ENCODE data around the gene NPTX1.

The NPTX1 gene

GRCh38 chr17:80444644-80444979, 31.8 kb downstream of the NPTX1 start:
- Histone ChIP-seq H2AFZ (no peak overlapping the region), H3K4me3 (ENCODE audit: low read depth, low read length) (no peak overlapping the region), H3K27ac (no peak overlapping the region), H3K36me3 (ENCODE audit: control insufficient read depth, insufficient read depth, low read length) (no peaks in the 10 kb centered on the region), H3K79me2 (peaks cover 2% of the 10 kb centered on the region), H3K9ac (no peak overlapping the region), H3K4me1 (no peaks in the 10 kb centered on the region), H3K27me3 (ENCODE audit: control insufficient read depth, insufficient read depth, low read length) (no peaks in the 10 kb centered on the region), H3K4me2 (ENCODE audit: low read length) (no peak overlapping the region), H3K9me3 (ENCODE audit: control insufficient read depth, low read length) (no peaks in the 10 kb centered on the region)
- TF ChIP-seq CTCF (IDR thresholded peaks at IDR 0.05) = no peak

GRCh38 chr17:80443916-80444643, 32.3 kb downstream of the NPTX1 start:
- Histone ChIP-seq H3K9me3 (ENCODE audit: control insufficient read depth, low read length) (no peaks in the 10 kb centered on the region), H2AFZ (no peak overlapping the region), H3K4me2 (ENCODE audit: low read length) (no peak overlapping the region), H3K79me2 (peaks cover 4% of the 10 kb centered on the region), H3K27ac (no peak overlapping the region), H3K4me1 (no peaks in the 10 kb centered on the region), H3K27me3 (ENCODE audit: control insufficient read depth, insufficient read depth, low read length) (no peaks in the 10 kb centered on the region), H3K9ac (no peak overlapping the region), H3K4me3 (ENCODE audit: low read depth, low read length) (no peak overlapping the region), H3K36me3 (ENCODE audit: control insufficient read depth, insufficient read depth, low read length) (no peaks in the 10 kb centered on the region)
- TF ChIP-seq CTCF (IDR thresholded peaks at IDR 0.05) = no peak

- Histone ChIP-seq H3K9ac (no peak overlapping the region), H2AFZ (no peak overlapping the region), H3K79me2 (peaks cover 4% of the 10 kb centered on the region), H3K4me3 (ENCODE audit: low read depth, low read length) (no peak overlapping the region), H3K27ac (no peak overlapping the region), H3K9me3 (ENCODE audit: control insufficient read depth, low read length) (no peaks in the 10 kb centered on the region), H3K27me3 (ENCODE audit: control insufficient read depth, insufficient read depth, low read length) (no peaks in the 10 kb centered on the region), H3K4me1 (no peaks in the 10 kb centered on the region), H3K36me3 (ENCODE audit: control insufficient read depth, insufficient read depth, low read length) (no peaks in the 10 kb centered on the region), H3K4me2 (ENCODE audit: low read length) (no peak overlapping the region)
- no peak for TF ChIP-seq CTCF (IDR thresholded peaks at IDR 0.05)
Measured at GRCh38 chr17:80443498-80443897, 32.9 kb downstream of the NPTX1 start.

- Histone ChIP-seq H3K4me2 (ENCODE audit: low read length) (no peak overlapping the region), H2AFZ (no peak overlapping the region), H3K79me2 (peaks cover 7% of the 10 kb centered on the region), H3K27me3 (ENCODE audit: control insufficient read depth, insufficient read depth, low read length) (no peaks in the 10 kb centered on the region), H3K4me3 (ENCODE audit: low read depth, low read length) (no peak overlapping the region), H3K4me1 (no peaks in the 10 kb centered on the region), H3K9ac (no peak overlapping the region), H3K36me3 (ENCODE audit: control insufficient read depth, insufficient read depth, low read length) (no peaks in the 10 kb centered on the region), H3K27ac (no peak overlapping the region), H3K9me3 (ENCODE audit: control insufficient read depth, low read length) (no peaks in the 10 kb centered on the region)
- no peak for TF ChIP-seq CTCF (IDR thresholded peaks at IDR 0.05)
Measured at GRCh38 chr17:80442764-80443163, 33.6 kb downstream of the NPTX1 start.

- Histone ChIP-seq H2AFZ (no peak overlapping the region), H3K79me2 (peaks cover 12% of the 10 kb centered on the region), H3K4me1 (no peaks in the 10 kb centered on the region), H3K4me2 (ENCODE audit: low read length) (no peak overlapping the region), H3K27me3 (ENCODE audit: control insufficient read depth, insufficient read depth, low read length) (no peaks in the 10 kb centered on the region), H3K36me3 (ENCODE audit: control insufficient read depth, insufficient read depth, low read length) (no peaks in the 10 kb centered on the region), H3K9me3 (ENCODE audit: control insufficient read depth, low read length) (no peaks in the 10 kb centered on the region), H3K27ac (no peak overlapping the region), H3K4me3 (ENCODE audit: low read depth, low read length) (no peak overlapping the region), H3K9ac (no peak overlapping the region)
- TF ChIP-seq CTCF (IDR thresholded peaks at IDR 0.05) = no peak
Measured at GRCh38 chr17:80442323-80442659, 34.1 kb downstream of the NPTX1 start.
